HK-2 (cell line): Measurements from ENCODE around the gene GPX1.

Experiments used
- DNase-seq: peaks from one replicate; pipeline ENCODE4 v3.0.0-alpha.2; 2018; ENCODE audit not compliant: unreplicated experiment

The GPX1 gene

DNA sequence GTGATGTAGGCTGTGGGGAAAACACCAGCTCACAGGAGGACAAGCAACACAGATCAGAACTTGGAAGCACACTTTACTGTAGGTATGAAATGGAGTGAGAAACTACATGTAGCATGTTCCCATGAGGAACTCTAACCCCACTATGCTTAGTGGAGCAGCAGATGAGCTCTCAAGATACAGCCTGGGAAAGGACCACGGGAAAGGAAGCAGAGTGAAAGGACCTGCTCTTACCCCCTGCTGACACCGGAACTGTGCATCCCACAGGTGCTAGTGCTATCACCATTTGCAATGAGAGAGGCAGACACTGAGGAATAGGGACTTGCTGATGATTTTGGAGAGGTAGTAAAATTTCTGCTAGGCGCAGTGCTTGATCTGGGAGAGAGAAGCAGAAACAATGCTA lies 46.9 kb downstream of the GPX1 start:
- DNase-seq = no peak

GRCh38 chr3:49310677-49311076 lies 47.5 kb downstream of the GPX1 start:
- DNase-seq = no peak
